ENCODE data around the gene ASTN2.
A peak's percentile ranks its signal among the peaks of the same experiment; 100 is the strongest.

ASTN2 gene

GRCh38 chr9:116685166-116685565 is 729.7 kb downstream of the ASTN2 start:
- DNase-seq: no peak

GRCh38 chr9:116683535-116683934 is 731.3 kb downstream of the ASTN2 start:
- no peak overlapping the region for H3K27ac ChIP-seq
- H3K27me3 ChIP-seq (replicated peaks): no peaks in the 10 kb centered on the region
- in situ Hi-C loops (cut with HindIII; ENCODE audit: low pct_ligation_motif_present, low sequenced_read_pairs): no loop called here
- DNase-seq: no peak
- no peaks in the 10 kb centered on the region for H3K36me3 ChIP-seq (replicated peaks)
- no peak for TF ChIP-seq CTCF (IDR thresholded peaks at IDR 0.05; ENCODE audit: low read depth, low read length, missing control alignments)
- H3K4me3 ChIP-seq (ENCODE audit: low read depth, low read length): no peak overlapping the region

More at GRCh38 chr9:116685166-116685565, 729.7 kb downstream of the ASTN2 start:
- TF ChIP-seq CTCF (IDR thresholded peaks at IDR 0.05; ENCODE audit: low read depth, low read length, missing control alignments): no peak
- no peak overlapping the region for H3K27ac ChIP-seq
- H3K27me3 ChIP-seq (replicated peaks): no peaks in the 10 kb centered on the region
- no peak overlapping the region for H3K4me3 ChIP-seq (ENCODE audit: low read depth, low read length)
- no peaks in the 10 kb centered on the region for H3K36me3 ChIP-seq (replicated peaks)
- in situ Hi-C loops (cut with HindIII; ENCODE audit: low pct_ligation_motif_present, low sequenced_read_pairs): no loop called here

GRCh38 chr9:116674210-116674980 is 740.5 kb downstream of the ASTN2 start:
- in situ Hi-C loops (cut with HindIII; ENCODE audit: low pct_ligation_motif_present, low sequenced_read_pairs): no loop called here
- H3K27ac ChIP-seq: no peak overlapping the region
- DNase-seq: peak; percentile 49
- H3K27me3 ChIP-seq (replicated peaks): no peaks in the 10 kb centered on the region
- no peak for TF ChIP-seq CTCF (IDR thresholded peaks at IDR 0.05; ENCODE audit: low read depth, low read length, missing control alignments)
- no peaks in the 10 kb centered on the region for H3K36me3 ChIP-seq (replicated peaks)
- H3K4me3 ChIP-seq (ENCODE audit: low read depth, low read length): no peak overlapping the region

GRCh38 chr9:116673375-116673774 is 741.5 kb downstream of the ASTN2 start:
- no peak for TF ChIP-seq CTCF (IDR thresholded peaks at IDR 0.05; ENCODE audit: low read depth, low read length, missing control alignments)

GRCh38 chr9:116671605-116672004 is 743.3 kb downstream of the ASTN2 start:
- no peak overlapping the region for H3K27ac ChIP-seq
- DNase-seq: no peak
- H3K36me3 ChIP-seq (replicated peaks): no peaks in the 10 kb centered on the region
- H3K27me3 ChIP-seq (replicated peaks): no peaks in the 10 kb centered on the region
- H3K4me3 ChIP-seq (ENCODE audit: low read depth, low read length): no peak overlapping the region
- in situ Hi-C loops (cut with HindIII; ENCODE audit: low pct_ligation_motif_present, low sequenced_read_pairs): no loop called here
- no peak for TF ChIP-seq CTCF (IDR thresholded peaks at IDR 0.05; ENCODE audit: low read depth, low read length, missing control alignments)

More at GRCh38 chr9:116673375-116673774, 741.5 kb downstream of the ASTN2 start:
- H3K4me3 ChIP-seq (ENCODE audit: low read depth, low read length): no peak overlapping the region
- H3K27me3 ChIP-seq (replicated peaks): no peaks in the 10 kb centered on the region
- no peak for DNase-seq
- no peaks in the 10 kb centered on the region for H3K36me3 ChIP-seq (replicated peaks)
- in situ Hi-C loops (cut with HindIII; ENCODE audit: low pct_ligation_motif_present, low sequenced_read_pairs): no loop called here
- H3K27ac ChIP-seq: no peak overlapping the region

All from brain microvascular endothelial cell (primary cell).